HCT116 (cell line): Measurements from ENCODE around the gene IPO8.

Experiments
- CEBPB ChIP-seq: IDR thresholded peaks from 2 replicates; pipeline ENCODE4 v1.6.1; 2012; ENCODE audit warnings: low read depth
- CTCF ChIP-seq, 3 experiments: fragments of 200-600 bp in 1 of 3; sonication (generic) in 1 of 3; IDR thresholded peaks in 2 of 3; conservative IDR thresholded peaks in 1 of 3; 2 replicates each; pipeline ENCODE4 v1.5.1; 2012 to 2017; ENCODE audit warnings: low read depth in 2 of 3, low read length in 2 of 3, antibody characterized with exemption in 1 of 3, borderline replicate concordance in 1 of 3, control low read depth in 1 of 3, mild to moderate bottlenecking in 1 of 3, mixed read lengths in 1 of 3, mixed run types in 1 of 3, moderate library complexity in 1 of 3; ENCODE audit not compliant: insufficient read depth in 1 of 3
- EZH2 ChIP-seq: fragments of 200-600 bp; sonication (generic); IDR thresholded peaks from 2 replicates; pipeline ENCODE4 v1.6.1; 2017; ENCODE audit warnings: antibody characterized with exemption, mixed run types
- MAX ChIP-seq: IDR thresholded peaks from 2 replicates; pipeline ENCODE4 v1.6.1; 2012
- POLR2A ChIP-seq: IDR thresholded peaks from 2 replicates; pipeline ENCODE4 v1.7.0; 2011; ENCODE audit warnings: borderline replicate concordance; ENCODE audit not compliant: insufficient read depth, insufficient read length; ENCODE audit errors: extremely low read depth
- RAD21 ChIP-seq: IDR thresholded peaks from 2 replicates; pipeline ENCODE4 v1.6.1; 2012; ENCODE audit warnings: low read depth, mild to moderate bottlenecking
- SIN3A ChIP-seq: IDR thresholded peaks from 2 replicates; pipeline ENCODE4 v1.6.1; 2012; ENCODE audit warnings: low read depth
- YY1 ChIP-seq: IDR thresholded peaks from 2 replicates; pipeline ENCODE4 v1.6.1; 2011; ENCODE audit warnings: low read length, low read depth, moderate library complexity, mild to moderate bottlenecking; ENCODE audit not compliant: insufficient replicate concordance; ENCODE audit errors: extremely low read depth
- ZBTB33 ChIP-seq: IDR thresholded peaks from 2 replicates; pipeline ENCODE4 v1.6.1; 2011; ENCODE audit warnings: mild to moderate bottlenecking, low read length, moderate library complexity; ENCODE audit not compliant: insufficient replicate concordance; ENCODE audit errors: extremely low read depth

- TF ChIP-seq CTCF (IDR thresholded peaks at IDR 0.05 in 2 of 3, conservative IDR thresholded peaks at IDR 0.05 in 1 of 3; ENCODE audit: borderline replicate concordance in 1 of 3, insufficient read depth in 1 of 3, low read depth in 2 of 3, low read length in 2 of 3): no peak
- TF ChIP-seq EZH2: no peak
- TF ChIP-seq RAD21: no peak
- no peak for TF ChIP-seq CEBPB
- no peak for TF ChIP-seq YY1
- no peak for TF ChIP-seq MAX
- no peak for TF ChIP-seq ZBTB33
- no peak for TF ChIP-seq SIN3A
- no peak for TF ChIP-seq POLR2A
Measured at GRCh38 chr12:30613119-30613830, 82.4 kb downstream of the IPO8 start.
